B cell (primary cell): Measurements from ENCODE around the gene CCDC152. TPM values are rescaled to one million over a fixed set of nuclear protein-coding genes. Genes with fewer than 3 reads are reported as not detected.

Experiments used
- ATAC-seq: fragments of 200-7000 bp; cut with Tn5 transposase; one replicate; pipeline ENCODE4 v1.10.0; 2021; ENCODE audit warnings: low read depth, mild to moderate bottlenecking, moderate number of reproducible peaks, moderate library complexity
- CTCF ChIA-PET: fragments of 350-600 bp; sonication (Branson Sonifier 250); formaldehyde crosslinking; loops from one replicate; lab custom pipeline; 2021; ENCODE audit warnings: antibody characterized with exemption, inconsistent platforms; lab: Charles Lee
- POLR2A ChIA-PET: fragments of 350-600 bp; sonication (Branson Sonifier 250); formaldehyde crosslinking; loops from one replicate; lab custom pipeline; 2021; ENCODE audit warnings: antibody characterized with exemption; lab: Charles Lee
- DNase-seq: peaks from one replicate; pipeline ENCODE4 v3.0.0; 2013
- H2AFZ ChIP-seq: 2 replicates; pipeline ENCODE4 v1.6.1; 2012; ENCODE audit warnings: mild to moderate bottlenecking, low read depth, low read length; ENCODE audit not compliant: insufficient read depth, poor library complexity, severe bottlenecking
- H3K27ac ChIP-seq, 2 donors: 1 replicate in 1 of 2; 2 replicates in 1 of 2; pipeline ENCODE4 v1.5.1; 2012 to 2013; ENCODE audit warnings: low read length in 2 of 2, mild to moderate bottlenecking in 2 of 2, moderate library complexity in 1 of 2
- H3K27me3 ChIP-seq, 4 experiments: fragments of 200-600 bp in 1 of 4; sonication (generic) in 1 of 4; replicated peaks in 1 of 4; 1 replicate in 2 of 4; 2 replicates in 2 of 4; pipeline versions ENCODE4 v1.6.1 to v1.7.0; 2013 to 2016; ENCODE audit warnings: low read length in 3 of 4, mild to moderate bottlenecking in 2 of 4, mixed read lengths in 1 of 4, moderate library complexity in 1 of 4; ENCODE audit not compliant: insufficient read depth in 4 of 4, control insufficient read depth in 3 of 4; ENCODE audit errors: control extremely low read depth in 1 of 4
- H3K36me3 ChIP-seq, 2 experiments: replicated peaks in 1 of 2; 1 replicate in 1 of 2; 2 replicates in 1 of 2; pipeline versions ENCODE4 v1.6.1 to v1.7.1; 2013; ENCODE audit warnings: low read length in 1 of 2; ENCODE audit not compliant: insufficient read depth in 2 of 2, control insufficient read depth in 1 of 2; ENCODE audit errors: control extremely low read depth in 1 of 2, extremely low read depth in 1 of 2
- H3K4me1 ChIP-seq, 2 donors: fragments of 200-600 bp in 1 of 2; sonication (generic) in 1 of 2; 1 replicate in 1 of 2; 2 replicates in 1 of 2; pipeline versions ENCODE4 v1.5.1 to v1.6.1; 2013 to 2017; ENCODE audit warnings: low read length in 2 of 2; ENCODE audit not compliant: control insufficient read depth in 2 of 2, insufficient read depth in 2 of 2
- H3K4me2 ChIP-seq: replicated peaks from 2 replicates; pipeline ENCODE3; 2012; ENCODE audit warnings: mild to moderate bottlenecking, low read depth, low read length; ENCODE audit not compliant: poor library complexity, severe bottlenecking
- H3K4me3 ChIP-seq, 5 experiments: fragments of 200-600 bp in 1 of 5; sonication (generic) in 1 of 5; 1 replicate in 3 of 5; 2 replicates in 2 of 5; pipeline versions ENCODE4 v1.5.1 to v1.7.0; 2011 to 2016; ENCODE audit warnings: low read length in 4 of 5, mild to moderate bottlenecking in 4 of 5, low read depth in 2 of 5, control low read depth in 1 of 5, moderate library complexity in 1 of 5; ENCODE audit not compliant: insufficient read depth in 1 of 5; ENCODE audit errors: control extremely low read depth in 1 of 5, extremely low read depth in 1 of 5
- H3K79me2 ChIP-seq: fragments of 200-600 bp; sonication (generic); one replicate; pipeline ENCODE4 v1.6.0; 2016; ENCODE audit warnings: low read length; ENCODE audit not compliant: control insufficient read depth, insufficient read depth
- H3K9ac ChIP-seq: fragments of 200-600 bp; sonication (generic); 2 replicates; pipeline ENCODE4 v1.6.1; 2017; ENCODE audit warnings: mild to moderate bottlenecking, low read length, moderate library complexity
- H3K9me3 ChIP-seq, 3 donors: one replicate each; pipeline versions ENCODE4 v1.6.1 to v1.7.1; 2013; ENCODE audit warnings: low read length in 2 of 3; ENCODE audit not compliant: control insufficient read depth in 2 of 3, insufficient read depth in 1 of 3; ENCODE audit errors: control extremely low read depth in 1 of 3
- H4K20me1 ChIP-seq: 2 replicates; pipeline ENCODE4 v1.6.0; 2012; ENCODE audit warnings: mild to moderate bottlenecking, low read length; ENCODE audit not compliant: insufficient read depth, control insufficient read depth, poor library complexity, severe bottlenecking
- H3K27ac Mint-ChIP-seq: one replicate; pipeline ENCODE4 v1.8.0; 2021; ENCODE audit warnings: mixed read lengths
- H3K27me3 Mint-ChIP-seq: one replicate; pipeline ENCODE4 v1.8.0; 2021; ENCODE audit warnings: mixed read lengths
- H3K4me1 Mint-ChIP-seq: one replicate; pipeline ENCODE4 v1.8.0; 2021; ENCODE audit warnings: mixed read lengths
- H3K4me3 Mint-ChIP-seq: one replicate; pipeline ENCODE4 v1.8.0; 2021; ENCODE audit warnings: mixed read lengths
- H3K9me3 Mint-ChIP-seq: one replicate; pipeline ENCODE4 v1.8.0; 2022; ENCODE audit warnings: mixed read lengths; ENCODE audit not compliant: insufficient read depth
- EZH2 ChIP-seq: IDR thresholded peaks from 2 replicates; pipeline ENCODE4 v1.6.1; 2012; ENCODE audit warnings: borderline replicate concordance, low read depth, mild to moderate bottlenecking, moderate library complexity, low read length; ENCODE audit not compliant: insufficient read depth, poor library complexity, severe bottlenecking
- WGBS: methylation state at CpG from one replicate; pipeline ENCODE4 v1.1.5; 2013; ENCODE audit warnings: missing lambda C conversion rate; ENCODE audit not compliant: insufficient coverage; 5-methylcytosine and 5-hydroxymethylcytosine counted together
- intact Hi-C: fragments of 100-400 bp; cut with micrococcal nuclease; formaldehyde crosslinking; loops from one replicate; pipeline ENCODE4 v1.10.0; 2022
- polyA plus RNA-seq: library from polyadenylated mRNA; depleted of rRNA; stranded (reverse); fragments of >200 nt; gene quantifications from 2 replicates; pipeline ENCODE4 v1.2.3, GENCODE V29; 2012
- total RNA-seq, 2 donors: library from RNA; stranded (reverse); fragments of 120-200 nt in 1 of 2; gene quantifications; 1 replicate in 1 of 2; 2 replicates in 1 of 2; pipeline versions ENCODE4 v1.2.3 to v1.2.4, GENCODE V29; 2013 to 2022
- TF ChIP-seq, protein P1 (sequence below): fragments of 200-600 bp; IDR thresholded peaks from one replicate; pipeline ENCODE4 v1.8.0; 2022; ENCODE audit warnings: antibody characterized with exemption, mild to moderate bottlenecking

CCDC152 gene
- total and polyA plus RNA-seq, 2 donors (not counting 1 experiment from before 2014, with no cell fraction given) = 1.0 to 4.8 TPM

DNA sequence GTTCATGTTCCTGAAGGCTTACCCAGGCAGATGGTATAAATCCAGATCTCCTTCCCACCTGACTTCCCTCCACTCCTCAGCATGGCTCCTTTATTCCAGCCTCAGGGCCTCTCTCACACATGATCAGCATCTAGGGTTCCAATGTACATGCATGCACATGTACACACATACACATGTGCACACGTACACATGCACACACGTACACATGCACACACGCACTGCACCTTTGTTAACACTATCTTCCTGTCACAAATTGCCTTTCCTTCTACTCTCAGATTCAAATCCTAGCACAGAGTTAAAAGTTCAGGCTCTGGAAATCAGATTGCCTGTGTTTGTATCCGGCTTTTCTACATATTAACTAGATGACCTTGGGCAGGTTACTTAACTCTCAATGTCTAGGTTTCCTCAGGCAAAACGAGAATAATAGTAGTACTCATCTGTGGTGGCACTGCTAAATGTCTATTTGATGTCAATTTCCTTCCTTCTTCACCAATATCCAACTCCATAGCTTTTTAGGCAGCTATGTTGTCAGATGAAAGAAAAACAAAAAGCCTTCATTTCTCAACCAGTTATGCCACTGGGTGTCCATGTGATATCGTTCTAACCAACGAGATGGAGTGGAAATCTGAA, 67.8 kb downstream of the CCDC152 start:
- no peaks in the 10 kb centered on the region for H3K27me3 ChIP-seq
- H3K27ac Mint-ChIP-seq = no peak overlapping the region
- TF ChIP-seq, protein P1, sequence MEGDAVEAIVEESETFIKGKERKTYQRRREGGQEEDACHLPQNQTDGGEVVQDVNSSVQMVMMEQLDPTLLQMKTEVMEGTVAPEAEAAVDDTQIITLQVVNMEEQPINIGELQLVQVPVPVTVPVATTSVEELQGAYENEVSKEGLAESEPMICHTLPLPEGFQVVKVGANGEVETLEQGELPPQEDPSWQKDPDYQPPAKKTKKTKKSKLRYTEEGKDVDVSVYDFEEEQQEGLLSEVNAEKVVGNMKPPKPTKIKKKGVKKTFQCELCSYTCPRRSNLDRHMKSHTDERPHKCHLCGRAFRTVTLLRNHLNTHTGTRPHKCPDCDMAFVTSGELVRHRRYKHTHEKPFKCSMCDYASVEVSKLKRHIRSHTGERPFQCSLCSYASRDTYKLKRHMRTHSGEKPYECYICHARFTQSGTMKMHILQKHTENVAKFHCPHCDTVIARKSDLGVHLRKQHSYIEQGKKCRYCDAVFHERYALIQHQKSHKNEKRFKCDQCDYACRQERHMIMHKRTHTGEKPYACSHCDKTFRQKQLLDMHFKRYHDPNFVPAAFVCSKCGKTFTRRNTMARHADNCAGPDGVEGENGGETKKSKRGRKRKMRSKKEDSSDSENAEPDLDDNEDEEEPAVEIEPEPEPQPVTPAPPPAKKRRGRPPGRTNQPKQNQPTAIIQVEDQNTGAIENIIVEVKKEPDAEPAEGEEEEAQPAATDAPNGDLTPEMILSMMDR = no peak
- TF ChIP-seq EZH2 = no peak
- no peaks in the 10 kb centered on the region for H4K20me1 ChIP-seq
- intact Hi-C loops = no loop called here
- no peak overlapping the region for H3K9ac ChIP-seq
- H2AFZ ChIP-seq = no peak overlapping the region
- no peaks in the 10 kb centered on the region for H3K27me3 Mint-ChIP-seq
- CTCF ChIA-PET = no interaction called here
- POLR2A ChIA-PET = no interaction called here
- 100% methylated on average over 3 of the region's 7 CpGs for WGBS
- H3K4me2 ChIP-seq = no peak overlapping the region
- H3K9me3 ChIP-seq = no peaks in the 10 kb centered on the region
- no peaks in the 10 kb centered on the region for H3K4me1 ChIP-seq
- no peak overlapping the region for H3K27ac ChIP-seq
- no peaks in the 10 kb centered on the region for H3K4me1 Mint-ChIP-seq
- H3K4me3 Mint-ChIP-seq = no peak overlapping the region
- ATAC-seq (no peak), DNase-seq (no peak)
- no peak overlapping the region for H3K4me3 ChIP-seq
- no peaks in the 10 kb centered on the region for H3K79me2 ChIP-seq
- H3K36me3 ChIP-seq = no peaks in the 10 kb centered on the region
- no peaks in the 10 kb centered on the region for H3K9me3 Mint-ChIP-seq

- no peaks in the 10 kb centered on the region for H3K4me1 Mint-ChIP-seq
- Histone ChIP-seq H2AFZ (no peak overlapping the region), H3K9ac (no peak overlapping the region), H3K9me3 (no peaks in the 10 kb centered on the region), H3K4me3 (no peak overlapping the region), H3K27ac (no peak overlapping the region), H3K4me1 (no peaks in the 10 kb centered on the region), H3K27me3 (peaks cover 0 to 4% (median 0%) of the 10 kb centered on the region in 4 experiments), H3K4me2 (no peak overlapping the region), H3K79me2 (no peaks in the 10 kb centered on the region), H3K36me3 (no peaks in the 10 kb centered on the region), H4K20me1 (no peaks in the 10 kb centered on the region)
- H3K27ac Mint-ChIP-seq = no peak overlapping the region
- no peak for DNase-seq
- WGBS = 84% methylated on average over 7 of the region's 9 CpGs
- intact Hi-C loops = no loop called here
- ATAC-seq = no peak
- CTCF ChIA-PET = no interaction called here
- no peak for TF ChIP-seq EZH2
- TF ChIP-seq, protein P1 = no peak
- no peak overlapping the region for H3K4me3 Mint-ChIP-seq
- no peaks in the 10 kb centered on the region for H3K27me3 Mint-ChIP-seq
- POLR2A ChIA-PET = no interaction called here
- no peaks in the 10 kb centered on the region for H3K9me3 Mint-ChIP-seq
Observed at GRCh38 chr5:42825422-42826148, 69.0 kb downstream of the CCDC152 start.
